ENCODE data around the gene IRF8.
"Not testable (repeated sequence)": the region's sequence is repeated elsewhere in the genome, so short reads cannot be mapped to it uniquely, and the experiment has no call there.

The IRF8 gene

GRCh38 chr16:85902366-85903155 lies 3.6 kb downstream of the IRF8 start:
- in situ Hi-C loops (cut with HindIII; ENCODE audit: low pct_unique_long_range_greater_than_20kb, low sequenced_read_pairs), result no loop called here
- DNase-seq (ENCODE audit: low read depth in 1 of 2, low spot score in 1 of 2), result no peak
- no peak for TF ChIP-seq JUND (IDR thresholded peaks at IDR 0.05; ENCODE audit: low read depth)

- in situ Hi-C loops (cut with HindIII; ENCODE audit: low pct_unique_long_range_greater_than_20kb, low sequenced_read_pairs), result no loop called here
- no peak for TF ChIP-seq JUND (IDR thresholded peaks at IDR 0.05; ENCODE audit: low read depth)
- no peak for DNase-seq (ENCODE audit: low read depth in 1 of 2, low spot score in 1 of 2)
Observed at GRCh38 chr16:85903559-85903958, 4.6 kb downstream of the IRF8 start.

- no peak for TF ChIP-seq JUND (IDR thresholded peaks at IDR 0.05; ENCODE audit: low read depth)
- no peak for DNase-seq (ENCODE audit: low read depth in 1 of 2, low spot score in 1 of 2)
- in situ Hi-C loops (cut with HindIII; ENCODE audit: low pct_unique_long_range_greater_than_20kb, low sequenced_read_pairs), result no loop called here
Observed at GRCh38 chr16:85905110-85906095, 6.4 kb downstream of the IRF8 start.

GRCh38 chr16:85906349-85906748 lies 7.4 kb downstream of the IRF8 start:
- DNase-seq (ENCODE audit: low read depth in 1 of 2, low spot score in 1 of 2), result no peak
- in situ Hi-C loops (cut with HindIII; ENCODE audit: low pct_unique_long_range_greater_than_20kb, low sequenced_read_pairs), result no loop called here

GRCh38 chr16:85907231-85907630 lies 8.3 kb downstream of the IRF8 start:
- in situ Hi-C loops (cut with HindIII; ENCODE audit: low pct_unique_long_range_greater_than_20kb, low sequenced_read_pairs); DNase-seq (ENCODE audit: low read depth in 1 of 2, low spot score in 1 of 2): not testable (repeated sequence)

More at GRCh38 chr16:85906349-85906748, 7.4 kb downstream of the IRF8 start:
- no peak for TF ChIP-seq JUND (IDR thresholded peaks at IDR 0.05; ENCODE audit: low read depth)

- in situ Hi-C loops (cut with HindIII; ENCODE audit: low pct_unique_long_range_greater_than_20kb, low sequenced_read_pairs), result no loop called here
- no peak for DNase-seq (ENCODE audit: low read depth in 1 of 2, low spot score in 1 of 2)
- no peak for TF ChIP-seq JUND (IDR thresholded peaks at IDR 0.05; ENCODE audit: low read depth)
Observed at GRCh38 chr16:85908444-85908843, 9.5 kb downstream of the IRF8 start.

- in situ Hi-C loops (cut with HindIII; ENCODE audit: low pct_unique_long_range_greater_than_20kb, low sequenced_read_pairs), result no loop called here
- DNase-seq (ENCODE audit: low read depth in 1 of 2, low spot score in 1 of 2), result no peak
- TF ChIP-seq JUND (IDR thresholded peaks at IDR 0.05; ENCODE audit: low read depth), result no peak
Observed at GRCh38 chr16:85908889-85909589, 10.1 kb downstream of the IRF8 start.

GRCh38 chr16:85909932-85910853 lies 11.2 kb downstream of the IRF8 start:
- no peak for TF ChIP-seq JUND (IDR thresholded peaks at IDR 0.05; ENCODE audit: low read depth)
- in situ Hi-C loops (cut with HindIII; ENCODE audit: low pct_unique_long_range_greater_than_20kb, low sequenced_read_pairs), result no loop called here
- DNase-seq (ENCODE audit: low read depth in 1 of 2, low spot score in 1 of 2), result no peak

GRCh38 chr16:85910854-85911247 lies 11.9 kb downstream of the IRF8 start:
- TF ChIP-seq JUND (IDR thresholded peaks at IDR 0.05; ENCODE audit: low read depth), result no peak
- DNase-seq (ENCODE audit: low read depth in 1 of 2, low spot score in 1 of 2), result no peak
- in situ Hi-C loops (cut with HindIII; ENCODE audit: low pct_unique_long_range_greater_than_20kb, low sequenced_read_pairs), result no loop called here

- in situ Hi-C loops (cut with HindIII; ENCODE audit: low pct_unique_long_range_greater_than_20kb, low sequenced_read_pairs), result no loop called here
- no peak for TF ChIP-seq JUND (IDR thresholded peaks at IDR 0.05; ENCODE audit: low read depth)
- no peak for DNase-seq (ENCODE audit: low read depth in 1 of 2, low spot score in 1 of 2)
Observed at GRCh38 chr16:85911251-85911930, 12.4 kb downstream of the IRF8 start.
